ENCODE measurements around the gene STYX. TPM values are rescaled to one million over a fixed set of nuclear protein-coding genes. Genes with fewer than 3 reads are reported as not detected.
"Not testable (repeated sequence)": the region's sequence is repeated elsewhere in the genome, so short reads cannot be mapped to it uniquely, and the experiment has no call there.

Gene STYX
- total RNA-seq, 1 donor from 2014 or later: 13.3 TPM

- no peaks in the 10 kb centered on the region for H3K9me3 ChIP-seq (replicated peaks)
- no peak for TF ChIP-seq CTCF (IDR thresholded peaks at IDR 0.05; ENCODE audit: borderline replicate concordance)
- peak within 1 kb of the TSS; percentile 84 for H3K4me3 ChIP-seq
- H3K27me3 ChIP-seq (ENCODE audit: low read depth): no peaks in the 10 kb centered on the region
- H3K27ac ChIP-seq (replicated peaks): peak within 1 kb of the TSS; percentile 95
- intact Hi-C loops (cut with micrococcal nuclease): no loop called here
- H3K36me3 ChIP-seq: peaks cover 36% of the 10 kb centered on the region
- H3K4me1 ChIP-seq: peaks cover 44% of the 10 kb centered on the region
- peak; percentile 96 for DNase-seq
Measured at GRCh38 chr14:52706724-52707706, 23.0 kb upstream of the STYX start, which contains the start of gene PSMC6. PSMC6 (plus strand) TSS chr14:52707200; CDS start chr14:52707220, 20 bp downstream.

- peaks cover 83% of the 10 kb centered on the region for H3K36me3 ChIP-seq
- H3K4me3 ChIP-seq: no peak overlapping the region
- intact Hi-C loops (cut with micrococcal nuclease): no loop called here
- no peak overlapping the region for H3K27ac ChIP-seq (replicated peaks)
- DNase-seq: no peak
- no peak for TF ChIP-seq CTCF (IDR thresholded peaks at IDR 0.05; ENCODE audit: borderline replicate concordance)
- H3K27me3 ChIP-seq (ENCODE audit: low read depth): no peaks in the 10 kb centered on the region
- peaks cover 37% of the 10 kb centered on the region for H3K4me1 ChIP-seq
- H3K9me3 ChIP-seq (replicated peaks): no peaks in the 10 kb centered on the region
Measured at GRCh38 chr14:52711666-52712065, 18.3 kb upstream of the STYX start.

GRCh38 chr14:52716155-52716554 is 13.8 kb upstream of the STYX start:
- H3K9me3 ChIP-seq (replicated peaks): no peaks in the 10 kb centered on the region
- intact Hi-C loops (cut with micrococcal nuclease): no loop called here
- no peak for TF ChIP-seq CTCF (IDR thresholded peaks at IDR 0.05; ENCODE audit: borderline replicate concordance)
- H3K27ac ChIP-seq (replicated peaks): no peak overlapping the region
- no peak overlapping the region for H3K4me3 ChIP-seq
- no peaks in the 10 kb centered on the region for H3K4me1 ChIP-seq
- peaks cover 97% of the 10 kb centered on the region for H3K36me3 ChIP-seq
- no peaks in the 10 kb centered on the region for H3K27me3 ChIP-seq (ENCODE audit: low read depth)
- DNase-seq: no peak

GRCh38 chr14:52723514-52724359 is 6.2 kb upstream of the STYX start:
- no peak for TF ChIP-seq CTCF (IDR thresholded peaks at IDR 0.05; ENCODE audit: borderline replicate concordance)
- no peaks in the 10 kb centered on the region for H3K9me3 ChIP-seq (replicated peaks)
- H3K27ac ChIP-seq (replicated peaks): no peak overlapping the region
- no peak for DNase-seq
- intact Hi-C loops (cut with micrococcal nuclease): no loop called here
- H3K27me3 ChIP-seq (ENCODE audit: low read depth): no peaks in the 10 kb centered on the region
- no peak overlapping the region for H3K4me3 ChIP-seq
- H3K4me1 ChIP-seq: peaks cover 15% of the 10 kb centered on the region
- H3K36me3 ChIP-seq: peaks cover 96% of the 10 kb centered on the region

- TF ChIP-seq CTCF (IDR thresholded peaks at IDR 0.05; ENCODE audit: borderline replicate concordance): no peak
- Histone ChIP-seq H3K4me3 (no peak overlapping the region), H3K4me1 (peaks cover 16% of the 10 kb centered on the region), H3K27ac (replicated peaks) (no peak overlapping the region), H3K9me3 (replicated peaks) (no peaks in the 10 kb centered on the region), H3K27me3 (ENCODE audit: low read depth) (no peaks in the 10 kb centered on the region), H3K36me3 (peaks cover 91% of the 10 kb centered on the region)
- intact Hi-C loops (cut with micrococcal nuclease): no loop called here
- no peak for DNase-seq
Measured at GRCh38 chr14:52724360-52724644, 5.7 kb upstream of the STYX start.

- intact Hi-C loops (cut with micrococcal nuclease); H3K27ac ChIP-seq (replicated peaks); H3K27me3 ChIP-seq (ENCODE audit: low read depth); H3K9me3 ChIP-seq (replicated peaks); DNase-seq; H3K4me3 ChIP-seq: not testable (repeated sequence)
- peaks cover 41% of the 10 kb centered on the region for H3K4me1 ChIP-seq
- H3K36me3 ChIP-seq: peaks cover 65% of the 10 kb centered on the region
Measured at GRCh38 chr14:52727509-52727908, 2.5 kb upstream of the STYX start.

GRCh38 chr14:52729035-52729434 is 931 bp upstream of the STYX start:
- Histone ChIP-seq H3K36me3 (peaks cover 56% of the 10 kb centered on the region), H3K4me1 (peaks cover 31% of the 10 kb centered on the region), H3K27ac (replicated peaks) (peak overlapping the region; percentile 94)
- H3K4me3 ChIP-seq; H3K9me3 ChIP-seq (replicated peaks); DNase-seq; H3K27me3 ChIP-seq (ENCODE audit: low read depth); intact Hi-C loops (cut with micrococcal nuclease): not testable (repeated sequence)
